Peyer's patch (tissue), 4 donors: ENCODE results near the gene PACRG. TPM values are rescaled to one million over a fixed set of nuclear protein-coding genes. Genes with fewer than 3 reads are reported as not detected.

Source experiments
- DNase-seq, 3 donors: peaks; one replicate each; pipeline ENCODE4 v3.0.0-alpha.2; 2017 to 2019
- H3K27ac ChIP-seq, 4 donors: fragments of 200-600 bp; sonication (generic); one replicate each; pipeline ENCODE4 v1.5.1; 2016 to 2019
- H3K27me3 ChIP-seq, 2 donors: fragments of 200-600 bp; sonication (generic); one replicate each; pipeline ENCODE4 v1.5.1; 2019
- H3K36me3 ChIP-seq, 3 donors: fragments of 200-600 bp; sonication (generic); one replicate each; pipeline ENCODE4 v1.5.1; 2016 to 2019
- H3K4me1 ChIP-seq, 4 donors: fragments of 200-600 bp; sonication (generic); one replicate each; pipeline ENCODE4 v1.5.1; 2016 to 2019
- H3K4me3 ChIP-seq, 4 donors: fragments of 200-600 bp; sonication (generic); 1 replicate in 3 of 4; 2 replicates in 1 of 4; pipeline ENCODE4 v1.5.1; 2016 to 2019; ENCODE audit warnings: mild to moderate bottlenecking in 1 of 4
- H3K9me3 ChIP-seq, 4 donors: fragments of 200-600 bp; sonication (generic); one replicate each; pipeline ENCODE4 v1.5.1; 2016 to 2019; ENCODE audit warnings: mild to moderate bottlenecking in 1 of 4
- POLR2A ChIP-seq, 2 donors: fragments of 450-650 bp; IDR thresholded peaks; one replicate each; pipeline ENCODE4 v1.5.1; 2017; ENCODE audit warnings: antibody characterized with exemption in 2 of 2, mild to moderate bottlenecking in 2 of 2, moderate library complexity in 2 of 2
- total RNA-seq, 4 donors: library from RNA; depleted of rRNA; stranded (reverse); fragments of >200 nt; gene quantifications; one replicate each; pipeline ENCODE4 v1.1.0, GENCODE V29; 2016
- TF ChIP-seq, protein P1 (sequence below), 6 experiments: fragments of 450-650 bp in 4 of 6; fragments of 200-600 bp in 2 of 6; sonication (generic) in 1 of 6; IDR thresholded peaks; one replicate each; pipeline ENCODE4 v1.5.1; 2017 to 2019; ENCODE audit warnings: antibody characterized with exemption in 6 of 6, mild to moderate bottlenecking in 3 of 6, moderate library complexity in 1 of 6

Gene PACRG
- total RNA-seq, 4 donors from 2014 or later = 0.76 to 2.5 TPM; not detected in 2

DNA sequence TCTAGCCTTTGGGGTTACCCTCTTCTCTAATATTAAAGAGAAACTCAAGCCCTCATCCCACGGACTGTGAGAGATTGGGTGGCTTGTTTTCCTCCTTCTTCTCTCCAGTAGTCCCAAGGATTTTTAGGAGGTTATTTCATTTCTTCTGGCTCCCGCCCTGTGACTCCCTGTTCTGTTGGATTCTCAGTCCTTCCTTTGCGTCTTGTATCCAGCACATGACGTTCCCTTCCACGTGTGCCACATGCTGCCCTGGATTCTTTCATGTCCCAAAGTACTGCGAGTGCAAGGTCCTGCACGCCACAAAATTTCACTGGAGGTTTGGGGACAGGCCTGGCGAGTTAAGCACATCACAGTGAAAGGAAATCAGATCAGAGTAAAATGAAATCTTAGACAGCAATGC lies 213.4 kb downstream of the PACRG start:
- TF ChIP-seq POLR2A (IDR thresholded peaks at IDR 0.05) = no peak
- TF ChIP-seq, protein P1, sequence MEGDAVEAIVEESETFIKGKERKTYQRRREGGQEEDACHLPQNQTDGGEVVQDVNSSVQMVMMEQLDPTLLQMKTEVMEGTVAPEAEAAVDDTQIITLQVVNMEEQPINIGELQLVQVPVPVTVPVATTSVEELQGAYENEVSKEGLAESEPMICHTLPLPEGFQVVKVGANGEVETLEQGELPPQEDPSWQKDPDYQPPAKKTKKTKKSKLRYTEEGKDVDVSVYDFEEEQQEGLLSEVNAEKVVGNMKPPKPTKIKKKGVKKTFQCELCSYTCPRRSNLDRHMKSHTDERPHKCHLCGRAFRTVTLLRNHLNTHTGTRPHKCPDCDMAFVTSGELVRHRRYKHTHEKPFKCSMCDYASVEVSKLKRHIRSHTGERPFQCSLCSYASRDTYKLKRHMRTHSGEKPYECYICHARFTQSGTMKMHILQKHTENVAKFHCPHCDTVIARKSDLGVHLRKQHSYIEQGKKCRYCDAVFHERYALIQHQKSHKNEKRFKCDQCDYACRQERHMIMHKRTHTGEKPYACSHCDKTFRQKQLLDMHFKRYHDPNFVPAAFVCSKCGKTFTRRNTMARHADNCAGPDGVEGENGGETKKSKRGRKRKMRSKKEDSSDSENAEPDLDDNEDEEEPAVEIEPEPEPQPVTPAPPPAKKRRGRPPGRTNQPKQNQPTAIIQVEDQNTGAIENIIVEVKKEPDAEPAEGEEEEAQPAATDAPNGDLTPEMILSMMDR (IDR thresholded peaks at IDR 0.05) = no peak
- no peaks in the 10 kb centered on the region for H3K36me3 ChIP-seq
- H3K4me3 ChIP-seq = no peak overlapping the region
- no peak overlapping the region for H3K27ac ChIP-seq
- H3K4me1 ChIP-seq = no peaks in the 10 kb centered on the region
- peaks cover 0 to 21% (median 3%) of the 10 kb centered on the region in 4 donors for H3K9me3 ChIP-seq
- DNase-seq = no peak
- H3K27me3 ChIP-seq = no peaks in the 10 kb centered on the region

DNA sequence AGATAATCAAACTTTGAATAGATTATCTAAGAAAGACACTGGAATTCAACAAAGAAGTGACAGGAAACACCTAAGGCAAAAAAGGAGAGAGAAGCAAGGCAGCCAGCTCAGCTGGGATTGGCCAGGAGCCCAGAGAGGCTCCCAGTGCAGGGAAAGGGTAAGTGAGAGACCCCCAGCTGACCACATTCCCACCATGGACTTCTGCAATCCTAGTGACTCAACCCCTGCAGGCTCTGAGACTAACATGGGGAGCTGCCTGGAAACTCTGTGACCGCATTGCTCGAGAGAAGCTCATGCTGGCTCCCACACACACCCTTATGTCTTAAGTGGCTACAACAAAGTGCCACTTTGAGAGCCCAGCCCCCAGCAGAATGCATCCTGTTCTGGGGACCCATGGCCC lies 215.1 kb downstream of the PACRG start:
- H3K27ac ChIP-seq = no peak overlapping the region
- peaks cover 0 to 21% (median 3%) of the 10 kb centered on the region in 4 donors for H3K9me3 ChIP-seq
- no peak for DNase-seq
- H3K36me3 ChIP-seq = no peaks in the 10 kb centered on the region
- H3K4me3 ChIP-seq = no peak overlapping the region
- no peak for TF ChIP-seq POLR2A (IDR thresholded peaks at IDR 0.05)
- TF ChIP-seq, protein P1 (IDR thresholded peaks at IDR 0.05) = no peak
- H3K4me1 ChIP-seq = no peaks in the 10 kb centered on the region
- no peaks in the 10 kb centered on the region for H3K27me3 ChIP-seq

DNA sequence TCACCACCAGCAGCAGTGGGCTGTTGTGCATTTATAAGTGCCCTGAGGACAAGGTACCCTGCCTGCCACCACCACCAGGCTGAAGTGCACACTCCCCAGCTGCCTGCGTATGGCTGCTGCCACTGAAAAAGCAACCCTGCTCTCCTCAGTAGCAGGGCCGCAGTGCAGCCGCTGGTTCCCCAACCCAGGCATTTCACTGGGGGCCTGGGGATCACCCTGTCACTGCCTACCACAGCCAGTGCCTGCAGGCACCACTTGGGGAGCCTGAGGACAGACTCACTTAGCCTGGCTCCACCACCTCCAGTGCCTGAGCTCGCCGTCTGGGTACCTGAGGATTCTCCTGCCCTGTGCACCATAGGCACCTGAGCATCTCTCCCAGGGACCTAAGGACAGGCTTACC lies 215.6 kb downstream of the PACRG start:
- no peak for TF ChIP-seq POLR2A (IDR thresholded peaks at IDR 0.05)
- TF ChIP-seq, protein P1 (IDR thresholded peaks at IDR 0.05) = no peak
- Histone ChIP-seq H3K36me3 (no peaks in the 10 kb centered on the region), H3K9me3 (peaks cover 0 to 21% (median 3%) of the 10 kb centered on the region in 4 donors), H3K4me3 (no peak overlapping the region), H3K27ac (no peak overlapping the region), H3K4me1 (no peaks in the 10 kb centered on the region), H3K27me3 (no peaks in the 10 kb centered on the region)
- no peak for DNase-seq

DNA sequence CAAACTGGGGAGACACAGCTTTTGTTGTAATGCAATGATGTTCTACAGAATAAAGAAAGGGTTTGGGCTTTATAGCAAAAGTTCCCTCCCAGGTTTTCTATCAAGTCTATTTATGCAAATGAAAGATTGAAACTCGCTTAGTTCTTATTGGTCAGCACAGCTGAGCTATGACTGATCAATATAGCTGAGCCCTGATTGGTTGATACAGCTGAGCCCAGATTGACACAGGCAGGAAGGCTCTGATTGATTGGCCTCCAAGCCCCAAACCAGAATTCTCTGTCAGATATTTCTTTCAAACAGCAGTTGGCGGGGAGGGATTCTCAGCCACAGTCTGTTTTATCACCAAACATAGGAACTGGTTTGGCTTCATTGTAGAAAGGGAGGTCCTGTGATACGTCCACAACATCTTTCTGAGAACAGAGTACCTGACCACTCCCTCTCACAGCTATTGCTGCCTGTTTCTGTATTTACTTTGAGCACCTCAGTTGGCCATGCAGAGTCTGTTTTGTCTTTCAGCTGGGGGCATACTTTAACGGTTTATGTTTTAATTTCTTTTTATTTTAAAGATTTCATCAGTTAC lies 223.5 kb downstream of the PACRG start:
- Histone ChIP-seq H3K4me1 (no peaks in the 10 kb centered on the region), H3K4me3 (no peak overlapping the region), H3K36me3 (no peaks in the 10 kb centered on the region)

DNA sequence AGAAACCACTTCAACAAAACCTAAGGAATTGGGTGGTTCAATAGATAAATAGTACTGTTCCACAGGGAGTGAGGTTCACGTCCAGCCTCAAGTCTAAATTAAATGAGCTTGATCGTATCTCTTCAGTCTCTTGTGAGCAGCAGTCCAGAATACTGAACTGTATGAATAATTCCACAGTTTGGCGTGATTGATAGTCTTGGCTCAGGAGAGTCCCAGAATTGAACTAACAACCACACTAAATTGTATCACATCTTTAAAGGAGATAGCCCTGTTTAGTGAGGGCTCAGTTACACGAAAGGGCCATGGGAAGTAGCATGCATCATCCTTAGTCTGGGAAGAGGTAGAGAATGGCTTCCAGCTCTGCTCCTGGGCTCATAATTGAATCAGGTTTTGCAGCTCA lies 224.6 kb downstream of the PACRG start:
- Histone ChIP-seq H3K9me3 (no peaks in the 10 kb centered on the region), H3K27ac (no peak overlapping the region), H3K4me1 (no peaks in the 10 kb centered on the region), H3K36me3 (no peaks in the 10 kb centered on the region), H3K4me3 (no peak overlapping the region), H3K27me3 (no peaks in the 10 kb centered on the region)
- TF ChIP-seq POLR2A (IDR thresholded peaks at IDR 0.05) = no peak
- TF ChIP-seq, protein P1 (IDR thresholded peaks at IDR 0.05) = no peak
- no peak for DNase-seq

More for the DNA sequence above, 223.5 kb downstream of the PACRG start:
- no peak for DNase-seq
- H3K27me3 ChIP-seq = no peaks in the 10 kb centered on the region
- TF ChIP-seq, protein P1 (IDR thresholded peaks at IDR 0.05) = no peak
- no peak for TF ChIP-seq POLR2A (IDR thresholded peaks at IDR 0.05)
- H3K27ac ChIP-seq = no peak overlapping the region
- H3K9me3 ChIP-seq = no peaks in the 10 kb centered on the region

DNA sequence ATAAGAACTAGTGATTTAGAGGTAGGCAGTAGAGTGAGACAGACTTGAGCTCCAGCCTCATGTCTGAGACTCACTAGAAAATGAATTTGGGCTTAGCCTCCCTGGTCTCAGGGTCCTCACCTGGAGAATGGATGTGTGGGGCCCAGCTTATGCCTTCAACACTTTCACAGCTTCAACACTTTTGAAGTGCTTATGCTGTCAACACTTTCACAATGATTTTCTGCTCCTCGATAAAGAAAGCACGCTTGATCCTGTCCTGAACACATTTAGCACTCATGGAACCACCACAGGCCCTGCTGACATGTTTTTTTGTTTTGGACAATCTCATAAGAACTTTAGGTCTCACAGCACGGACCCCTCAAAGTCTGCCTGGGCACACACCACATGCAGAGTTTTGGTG lies 229.3 kb downstream of the PACRG start:
- DNase-seq = no peak
- H3K9me3 ChIP-seq = no peaks in the 10 kb centered on the region
- H3K27me3 ChIP-seq = no peaks in the 10 kb centered on the region
- no peaks in the 10 kb centered on the region for H3K4me1 ChIP-seq
- H3K4me3 ChIP-seq = no peak overlapping the region
- no peaks in the 10 kb centered on the region for H3K36me3 ChIP-seq
- no peak overlapping the region for H3K27ac ChIP-seq
- TF ChIP-seq, protein P1 (IDR thresholded peaks at IDR 0.05) = no peak
- TF ChIP-seq POLR2A (IDR thresholded peaks at IDR 0.05) = no peak
